ENCODE data around the gene GDF15.
"Not testable (repeated sequence)": the region's sequence is repeated elsewhere in the genome, so short reads cannot be mapped to it uniquely, and the experiment has no call there.

The GDF15 gene

DNA sequence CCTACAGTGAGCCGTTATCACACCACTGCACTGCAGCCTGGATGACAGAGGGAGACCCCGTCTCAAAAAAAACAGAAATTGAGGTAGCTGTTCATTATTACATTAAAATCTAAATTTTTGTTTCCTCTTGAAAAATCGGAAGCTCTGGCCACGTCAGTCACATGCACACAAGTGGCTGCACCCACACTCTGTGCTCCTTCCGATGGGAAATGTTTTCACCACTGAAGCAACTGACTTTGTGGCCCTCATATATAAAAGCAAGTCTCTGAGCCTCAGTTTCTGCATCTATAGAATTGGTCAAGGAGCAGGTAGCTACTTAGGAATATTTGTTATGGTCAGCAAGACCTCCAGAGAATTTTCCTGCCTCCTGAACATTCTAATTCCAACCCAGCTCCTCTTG lies 7.0 kb downstream of the GDF15 start:
- no peak for DNase-seq

DNA sequence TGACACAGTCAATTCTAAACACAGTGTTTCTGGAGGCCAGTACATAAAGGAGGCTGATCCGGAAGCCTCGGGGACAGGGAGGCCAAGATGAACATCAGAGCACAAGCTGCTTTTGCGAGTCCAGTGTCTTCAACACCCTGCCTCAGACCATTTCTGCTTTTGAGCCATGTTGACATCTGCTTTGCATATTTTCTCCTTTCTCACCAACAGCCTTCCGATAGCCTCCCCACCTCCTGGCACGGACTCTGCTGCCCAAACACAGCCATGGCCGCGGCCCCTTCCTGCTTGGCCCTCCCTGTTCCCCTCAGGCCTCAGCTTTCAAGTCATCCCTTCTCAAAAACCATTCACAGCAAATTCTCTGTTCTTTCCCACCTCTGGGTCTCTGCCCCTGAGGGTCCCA lies 7.9 kb downstream of the GDF15 start:
- DNase-seq, result no peak

DNA sequence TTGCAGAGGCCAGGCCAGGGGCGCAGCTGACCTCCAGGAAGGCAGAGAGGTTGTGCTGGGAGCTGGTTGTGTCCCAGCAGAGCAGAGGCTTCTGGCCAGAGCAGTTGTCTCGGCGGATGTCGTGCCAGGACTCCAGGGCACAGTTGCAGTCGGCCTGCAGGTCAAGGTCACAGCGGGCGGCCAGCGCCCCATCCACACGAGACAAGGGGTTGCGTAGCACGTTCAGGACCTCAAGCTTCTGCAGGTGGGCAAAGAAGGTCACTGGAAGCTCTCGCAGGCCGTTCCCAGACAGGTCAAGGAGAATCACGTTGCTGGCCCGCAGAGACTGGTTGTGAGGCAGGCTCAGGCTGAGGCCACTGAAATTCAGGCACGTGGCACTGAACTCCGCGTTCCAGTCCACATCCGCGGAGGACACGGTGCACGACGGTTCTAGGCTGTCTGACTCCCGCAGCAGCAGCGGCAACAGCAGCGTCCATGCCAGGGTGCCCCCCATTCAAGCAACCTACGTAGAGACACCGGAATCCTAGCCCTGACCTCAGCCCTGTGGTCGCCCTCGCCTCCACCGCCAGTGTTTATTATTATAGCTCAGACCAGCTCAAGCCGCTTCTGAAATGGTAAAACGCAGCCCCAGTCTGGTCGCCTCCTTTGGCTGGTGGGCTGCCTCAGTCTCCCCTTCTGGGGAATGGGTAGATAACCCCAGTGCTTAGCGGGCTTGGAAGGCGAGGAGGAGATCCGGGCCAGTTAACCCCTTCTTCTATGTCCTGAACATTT lies 10.7 kb downstream of the GDF15 start:
- DNase-seq, result no peak

DNA sequence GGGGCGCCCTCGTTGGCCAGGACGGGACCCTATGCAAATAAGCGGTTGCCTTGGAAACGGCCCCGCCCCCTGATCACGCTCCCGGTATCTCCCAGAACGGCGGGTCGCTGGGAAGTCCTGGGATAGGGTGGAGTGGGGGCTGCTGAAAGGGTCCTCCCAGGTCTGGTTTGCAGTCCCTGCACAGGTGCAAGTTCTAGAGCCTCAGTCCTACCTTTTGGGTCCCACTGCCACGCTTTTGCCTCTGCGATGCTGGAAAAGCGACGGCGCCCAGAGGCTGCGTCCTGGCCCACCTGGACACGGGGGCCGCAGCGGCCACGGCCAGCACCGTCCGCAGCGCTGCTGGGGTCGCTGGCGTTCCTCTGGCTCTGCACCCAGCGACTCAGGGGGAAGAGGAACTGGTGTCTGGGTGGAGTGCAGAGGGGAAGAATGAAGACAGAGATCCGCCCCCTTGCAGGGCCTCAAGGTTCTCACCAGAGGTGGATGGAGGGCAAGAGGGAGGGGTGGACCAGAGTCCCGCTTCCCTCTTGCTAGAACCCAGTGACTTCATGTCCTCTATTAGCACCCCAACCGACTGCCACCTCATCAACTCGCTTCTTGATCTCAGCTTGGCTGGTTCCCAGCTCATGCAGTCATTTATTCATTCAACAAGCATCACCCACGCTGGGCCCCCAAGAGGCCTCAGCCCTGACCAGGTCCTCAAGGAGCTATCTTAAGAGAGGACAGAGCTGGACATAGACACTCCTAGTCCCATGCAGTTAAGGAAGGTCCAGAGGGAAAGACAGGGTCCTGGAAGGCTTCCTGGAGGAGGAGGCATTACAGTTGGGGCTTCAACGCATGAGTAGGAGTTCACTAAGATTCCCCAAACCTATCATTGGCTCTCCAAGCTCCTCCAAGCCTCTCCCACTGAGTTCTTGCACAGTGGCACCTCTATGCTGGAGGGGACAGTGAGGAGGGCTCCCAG lies 11.6 kb downstream of the GDF15 start, which contains the start of gene LRRC25:
TSS of gene LRRC25 (minus strand) at position 381 of the 961 bp plus-strand sequence. CDS start 659 bp downstream, outside the sequence.
- DNase-seq, result no peak

DNA sequence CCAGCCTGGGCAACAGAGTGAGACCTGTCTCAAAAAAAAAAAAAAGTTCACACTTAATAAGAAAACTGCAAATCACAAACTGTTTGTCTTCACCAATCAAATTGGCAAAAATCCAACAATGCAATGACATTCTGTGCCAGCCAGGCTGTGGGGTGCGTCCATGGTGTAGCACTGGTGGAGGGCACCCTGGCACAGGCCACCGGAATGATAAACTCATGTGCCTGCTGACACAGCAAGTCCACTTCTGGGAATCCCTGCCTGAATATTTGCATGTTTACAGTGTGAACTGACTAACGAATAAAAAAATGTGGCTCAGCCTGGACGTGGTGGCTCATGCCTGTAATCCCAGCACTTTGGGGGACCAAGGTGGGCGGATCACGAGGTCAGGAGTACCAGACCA lies 13.1 kb downstream of the GDF15 start:
- DNase-seq, result no peak

DNA sequence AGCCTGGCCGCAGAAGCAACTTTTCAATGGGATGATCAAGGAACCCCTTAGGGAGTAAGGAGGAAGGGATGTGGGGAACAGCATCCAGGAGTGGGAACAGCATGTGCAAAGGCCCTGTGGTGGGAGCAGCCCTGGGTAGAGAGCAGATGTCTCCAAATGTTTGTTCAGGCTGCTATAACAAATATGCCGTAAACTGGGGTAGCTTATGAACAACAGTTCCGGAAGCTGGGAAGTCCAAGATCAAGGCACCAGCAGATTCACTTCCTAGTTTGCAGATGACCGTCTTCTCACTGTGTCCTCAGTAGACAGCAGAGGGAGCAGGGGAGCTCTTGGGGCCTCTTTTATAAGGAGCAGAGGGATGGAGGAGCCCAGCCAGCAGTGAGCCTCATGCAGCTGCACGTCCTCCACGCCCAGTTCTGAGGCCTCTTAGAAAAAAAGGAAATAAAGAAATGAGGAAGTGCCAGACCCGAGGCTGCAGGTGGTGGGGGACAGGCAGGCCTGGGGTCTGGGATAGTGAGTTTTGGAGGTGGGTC lies 15.7 kb downstream of the GDF15 start:
- DNase-seq, result no peak

DNA sequence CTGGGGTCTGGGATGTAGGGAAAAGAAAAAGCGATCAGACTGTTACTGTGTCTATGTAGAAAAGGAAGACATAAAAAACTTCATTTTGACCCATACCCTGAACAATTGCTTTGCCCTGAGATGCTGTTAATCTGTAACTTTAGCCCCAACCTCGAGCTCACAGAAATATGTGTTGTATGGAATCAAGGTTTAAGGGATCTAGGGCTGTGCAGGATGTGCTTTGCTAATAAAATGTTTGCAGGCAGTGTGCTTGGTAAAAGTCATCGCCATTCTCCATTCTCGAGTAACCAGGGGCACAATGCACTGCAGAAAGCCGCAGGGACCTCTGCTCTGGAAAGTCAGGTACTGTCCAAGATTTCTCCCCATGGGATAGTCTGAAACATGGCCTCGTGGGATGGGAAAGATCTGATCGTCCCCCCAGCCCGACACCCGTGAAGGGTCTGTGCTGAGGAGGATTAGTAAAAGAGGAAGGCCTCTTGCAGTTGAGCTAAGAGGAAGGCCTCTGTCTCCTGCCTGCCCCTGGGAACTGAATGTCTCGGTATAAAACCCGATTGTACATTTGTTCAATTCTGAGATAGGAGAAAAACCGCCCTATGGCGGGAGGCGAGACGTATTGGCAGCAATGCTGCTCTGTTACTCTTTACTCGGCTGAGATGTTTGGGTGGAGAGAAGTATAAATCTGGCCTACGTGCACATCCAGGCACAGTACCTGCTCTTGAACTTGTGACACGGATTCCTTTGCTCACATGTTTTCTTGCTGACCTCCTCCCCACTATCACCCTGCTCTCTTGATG lies 16.7 kb downstream of the GDF15 start:
- not testable (repeated sequence) for DNase-seq

DNA sequence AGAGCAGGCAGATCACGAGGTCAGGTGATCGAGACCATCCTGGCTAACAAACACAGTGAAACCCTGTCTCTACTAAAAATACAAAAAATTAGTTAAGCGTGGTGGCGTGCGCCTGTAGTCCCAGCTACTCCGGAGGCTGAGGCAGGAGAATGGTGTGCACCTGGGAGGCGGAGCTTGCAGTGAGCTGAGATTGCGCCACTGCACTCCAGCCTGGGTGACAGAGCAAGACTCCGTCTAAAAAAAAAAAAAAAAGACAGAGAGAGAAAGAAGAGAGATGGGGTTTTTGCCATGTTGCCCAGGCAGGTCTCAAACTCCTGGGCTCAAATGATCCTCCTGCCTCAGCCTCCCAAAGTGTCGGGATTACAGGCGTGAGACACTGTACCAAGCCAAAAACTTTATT lies 19.8 kb downstream of the GDF15 start:
- not testable (repeated sequence) for DNase-seq

DNA sequence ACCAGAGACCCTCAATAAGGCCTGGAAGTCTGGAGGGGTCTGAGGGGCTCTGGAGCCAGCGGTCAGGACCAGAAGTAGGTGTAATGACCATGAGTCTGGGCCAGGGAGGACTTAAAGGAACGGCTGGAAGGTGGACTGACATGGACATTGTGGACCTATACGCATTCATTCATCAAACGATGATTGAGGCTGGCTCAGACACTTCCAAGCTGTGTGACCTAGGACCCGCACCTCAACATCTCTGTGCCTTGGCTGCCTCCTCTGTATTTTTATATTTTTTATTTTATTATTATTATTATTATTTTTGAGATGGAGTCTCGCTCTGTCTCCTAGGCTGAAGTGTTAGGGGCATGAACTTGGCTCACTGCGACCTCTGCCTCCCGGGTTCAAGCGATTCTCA lies 20.8 kb downstream of the GDF15 start:
- DNase-seq, result no peak

DNA sequence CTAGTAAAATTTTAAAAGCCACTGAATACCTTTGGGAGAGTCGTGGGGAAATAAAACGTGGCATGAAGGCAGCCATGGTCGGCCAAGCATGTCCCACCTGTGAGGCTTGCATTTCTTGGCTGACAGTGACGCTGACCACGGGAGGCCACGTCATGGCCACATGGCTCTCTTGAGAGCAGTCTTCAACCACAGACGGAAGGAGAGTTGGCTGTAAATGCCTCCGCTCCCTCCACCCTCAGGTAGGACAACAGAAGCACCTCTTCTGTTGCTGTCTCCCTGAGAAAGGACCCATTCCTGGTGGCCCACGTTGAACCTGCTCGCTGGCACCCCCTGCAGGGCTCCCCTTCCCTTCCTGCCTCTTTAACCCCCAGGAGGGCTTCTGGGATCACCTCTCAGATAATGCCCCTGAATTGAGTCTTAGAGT lies 22.1 kb downstream of the GDF15 start:
- no peak for DNase-seq

DNA sequence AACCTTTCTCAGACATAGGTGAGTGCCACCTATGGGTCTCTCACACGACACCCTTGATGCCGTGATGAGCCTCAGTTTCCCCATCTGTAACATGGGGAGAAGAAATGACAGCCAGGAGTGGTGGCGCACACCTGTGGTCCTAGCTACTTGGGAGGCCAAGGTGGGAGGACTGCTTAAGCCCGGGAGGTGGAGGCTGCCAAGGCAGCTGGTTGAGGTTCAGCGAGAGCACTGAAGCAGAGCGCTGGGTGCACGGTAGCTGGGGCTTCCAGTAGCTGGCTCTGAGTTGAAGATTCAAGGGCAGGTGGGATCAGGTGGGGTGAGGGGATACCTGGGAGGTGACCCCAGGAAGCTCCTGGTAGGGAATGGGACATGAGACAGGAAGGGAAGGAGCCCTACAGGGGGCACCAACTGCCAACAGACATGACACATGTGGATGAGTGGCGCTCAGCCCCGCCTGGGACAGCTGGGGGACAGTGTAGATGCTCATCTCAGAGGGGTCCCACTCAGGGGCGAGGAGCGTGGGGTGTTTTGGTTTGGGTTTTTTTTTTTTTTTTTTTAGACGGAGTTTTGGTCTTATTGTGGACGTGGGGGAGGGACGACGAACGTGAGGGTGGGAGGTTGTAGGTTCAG lies 26.8 kb downstream of the GDF15 start:
- no peak for DNase-seq

DNA sequence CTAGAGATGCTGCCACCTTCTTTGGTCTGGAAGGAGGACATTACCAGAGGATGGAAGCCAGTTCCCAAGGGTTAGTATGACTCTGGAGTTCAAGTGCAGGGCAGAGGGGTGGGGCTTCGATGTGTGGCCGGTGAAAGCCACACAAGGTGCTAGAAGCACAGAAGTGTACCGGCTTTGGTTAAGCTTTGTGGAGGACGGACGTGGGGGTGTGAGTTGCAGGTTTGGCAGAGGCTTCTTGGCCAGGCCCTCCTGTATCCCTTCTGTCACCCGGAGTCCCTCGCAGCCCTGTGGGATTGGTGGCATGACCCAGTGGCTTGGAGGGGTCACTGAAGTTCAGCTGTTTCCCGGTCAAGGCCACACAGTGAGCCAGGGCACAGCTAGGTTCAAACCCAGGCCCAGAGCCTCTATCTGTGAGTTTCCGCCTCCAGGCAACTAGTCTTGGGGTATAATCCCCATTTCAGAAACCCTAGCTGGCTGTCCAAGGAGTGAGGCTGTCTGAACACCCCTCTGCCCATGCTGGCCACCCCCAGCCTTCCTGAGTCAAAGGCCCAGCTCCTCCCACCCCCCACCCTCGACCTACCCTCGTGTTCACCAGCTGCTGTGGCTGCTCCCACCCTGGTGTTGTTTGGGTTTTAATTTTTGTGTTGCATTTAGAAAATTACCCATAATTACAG lies 28.7 kb downstream of the GDF15 start:
- no peak for DNase-seq

DNA sequence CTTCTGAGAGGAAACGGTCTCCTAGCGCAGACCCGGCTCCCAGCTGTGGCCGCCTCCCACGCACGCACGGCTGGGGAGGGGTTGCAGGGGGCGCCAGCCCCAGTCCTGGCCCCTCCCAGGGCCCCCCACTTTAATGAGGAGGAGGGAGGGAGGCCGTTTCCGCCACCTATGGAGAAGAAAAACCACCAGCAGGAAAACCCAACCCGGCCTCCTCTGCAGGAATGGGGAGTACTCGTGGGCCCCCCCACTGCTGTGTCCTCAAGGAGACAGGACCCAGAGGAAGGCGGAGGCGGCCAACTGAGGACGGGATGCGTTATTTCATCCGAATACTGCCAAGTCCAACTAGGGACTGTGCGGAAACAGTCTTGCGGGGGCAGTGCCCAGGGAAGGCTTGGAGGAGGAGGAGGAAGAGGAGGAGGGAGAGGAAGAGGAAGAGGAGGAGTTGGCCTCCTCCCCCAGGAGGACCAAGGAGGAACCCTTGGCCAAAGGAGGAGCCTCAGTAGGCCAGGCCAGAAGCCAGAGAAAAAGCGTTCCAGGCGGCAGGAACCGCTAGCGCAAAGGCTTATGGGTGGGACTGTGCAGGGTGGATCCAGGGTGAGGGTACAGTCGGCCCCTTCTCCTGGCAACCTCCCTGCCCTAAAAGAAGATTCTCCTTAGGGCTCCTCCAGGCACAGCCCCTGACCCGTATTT lies 29.4 kb downstream of the GDF15 start:
- no peak for DNase-seq

DNA sequence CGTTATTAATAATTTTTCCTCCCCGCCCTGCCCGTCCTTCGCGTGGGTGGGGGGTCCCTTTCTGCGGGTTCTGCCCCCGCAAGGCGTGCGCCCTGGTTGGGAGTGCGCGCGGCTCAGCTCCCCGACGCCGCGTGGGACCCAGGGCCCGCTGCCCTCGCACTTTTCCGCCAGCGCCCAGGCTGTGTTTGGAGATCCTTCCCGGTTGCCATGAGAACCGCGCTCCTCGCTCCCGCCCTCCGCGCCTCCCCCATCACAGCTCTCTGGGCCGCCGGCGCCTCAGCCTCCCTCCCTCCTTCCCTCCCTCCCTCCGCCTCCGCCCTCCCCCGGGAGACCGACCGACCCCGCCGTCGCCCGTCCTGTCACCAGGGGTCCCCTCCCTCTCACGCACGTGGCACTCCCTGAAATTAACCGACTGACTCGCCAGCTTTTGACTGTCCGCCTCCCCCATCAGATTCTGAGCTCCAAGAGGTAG lies 30.9 kb downstream of the GDF15 start:
- DNase-seq, result peak; percentile 56

DNA sequence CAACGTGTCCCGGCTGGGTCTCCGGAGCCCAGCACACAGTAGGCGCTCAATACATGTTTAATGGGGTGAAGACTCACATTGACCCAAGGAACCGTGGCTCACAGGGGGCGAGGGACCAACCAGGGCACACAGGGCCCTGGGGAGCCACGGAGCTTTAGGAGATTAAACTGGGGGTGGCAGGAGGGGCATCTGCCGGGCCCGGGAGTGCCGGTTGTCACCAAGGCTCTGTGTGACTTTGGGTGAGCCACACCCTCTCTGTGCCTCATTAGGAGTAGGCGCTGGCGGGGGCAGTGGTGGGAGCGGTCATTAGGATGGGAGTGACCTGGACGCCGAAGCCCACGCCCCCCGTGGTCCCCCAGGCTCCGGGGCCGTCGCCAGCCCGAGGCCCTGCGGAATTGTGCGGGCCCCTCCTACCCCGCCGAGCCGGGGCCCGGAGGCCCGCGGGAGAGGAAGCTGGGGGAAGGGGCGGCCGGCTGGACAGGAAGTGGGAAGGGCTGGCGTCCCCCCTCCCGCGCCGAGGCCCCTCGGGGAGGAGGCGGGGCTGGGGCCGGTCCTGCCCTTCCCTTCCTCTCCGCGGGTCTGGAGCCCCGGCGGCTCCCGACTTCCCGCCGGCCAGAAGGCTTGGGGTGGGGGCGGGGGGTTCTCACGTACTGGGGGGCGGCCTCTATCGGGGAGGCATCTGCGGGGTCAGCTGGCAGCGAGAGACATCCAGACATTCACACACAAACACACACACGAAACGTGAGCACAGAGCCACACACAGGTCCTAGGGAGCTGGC lies 31.5 kb downstream of the GDF15 start:
- peak; percentile 29 for DNase-seq

DNA sequence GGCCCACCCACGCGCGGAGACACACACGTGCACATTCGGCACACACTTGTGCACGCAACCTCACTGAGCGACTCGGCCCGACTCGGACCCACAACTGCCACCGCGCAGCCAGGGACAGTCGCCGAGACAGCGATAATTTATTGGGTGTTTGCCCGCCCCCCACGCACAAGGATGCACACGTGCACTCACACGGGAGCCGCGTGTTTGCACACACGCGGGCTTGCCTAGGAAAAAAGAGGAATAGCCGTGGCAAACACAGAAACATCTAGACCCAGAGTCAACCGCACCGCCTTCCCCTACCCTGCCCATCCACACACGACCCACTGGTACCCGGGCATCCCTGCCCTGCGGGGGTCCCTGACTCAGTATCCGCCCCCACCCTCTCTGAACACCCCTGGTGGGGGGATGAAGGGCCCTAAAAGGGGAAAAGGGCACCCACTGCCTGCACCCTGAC lies 32.1 kb downstream of the GDF15 start:
- peak; percentile 46 for DNase-seq

DNA sequence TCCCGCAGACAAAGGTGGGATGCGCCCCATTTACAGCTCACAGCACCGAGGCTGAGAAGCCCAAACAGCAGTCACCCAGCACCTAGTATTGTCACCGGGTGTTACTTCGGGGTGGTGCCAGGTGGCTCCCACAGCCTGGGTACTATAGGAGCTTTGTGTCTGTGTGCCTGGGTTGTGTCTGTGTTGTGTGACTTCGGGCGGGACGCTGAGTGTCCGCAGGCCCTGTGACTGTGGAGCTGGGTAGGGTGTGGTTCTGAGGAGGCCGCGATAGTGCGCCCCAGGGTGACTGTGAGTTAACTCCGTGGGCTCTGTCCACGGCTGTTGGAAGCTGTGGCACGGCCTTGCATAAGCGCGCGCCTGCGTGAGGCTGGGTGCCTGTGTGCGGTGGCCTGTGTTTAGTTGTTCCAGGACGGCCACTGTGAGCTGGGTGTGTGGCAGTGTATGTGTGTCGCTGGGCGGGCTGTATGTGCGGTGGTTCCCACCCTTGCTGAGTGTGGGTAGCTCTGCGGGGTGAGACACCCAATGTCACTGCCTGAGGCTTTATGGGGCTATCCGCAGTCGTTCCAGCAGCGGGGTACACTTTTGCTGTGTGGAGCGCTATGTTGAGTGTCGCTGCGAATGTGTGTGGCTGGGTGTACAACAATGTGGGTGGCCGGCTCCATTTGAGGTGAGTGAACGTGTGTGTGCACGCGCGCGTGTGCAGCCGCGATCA lies 32.7 kb downstream of the GDF15 start:
- peak; percentile 31 for DNase-seq

DNA sequence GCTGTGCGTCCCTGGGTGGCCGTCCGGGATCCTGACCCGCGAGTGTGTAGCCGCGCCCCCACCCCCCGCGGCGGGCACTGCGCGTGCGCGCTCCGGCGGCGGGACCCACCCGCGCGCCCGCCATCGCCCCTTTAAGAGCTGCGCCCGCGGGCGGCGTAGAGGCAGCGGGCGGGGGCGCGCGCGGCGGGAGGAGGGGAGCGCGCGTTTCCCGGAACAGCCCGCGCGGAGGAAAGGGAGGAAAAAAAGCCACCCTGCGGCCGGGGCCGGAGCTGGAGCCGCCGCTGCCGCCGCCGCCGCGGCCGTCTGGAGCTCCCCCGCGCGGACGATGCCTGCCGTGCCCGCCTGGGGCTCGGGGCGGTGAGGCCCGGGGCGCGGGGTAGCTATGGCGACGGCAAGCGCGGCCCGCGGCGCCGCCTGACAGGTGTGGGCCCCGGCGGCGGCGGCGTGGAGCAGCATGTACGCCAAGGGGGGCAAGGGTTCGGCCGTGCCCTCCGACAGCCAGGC lies 33.3 kb downstream of the GDF15 start, which contains the start of gene SSBP4:
TSS of gene SSBP4 (plus strand) at position 204 of the 504 bp plus-strand sequence. CDS start at position 455, 251 bp downstream.
- peak; percentile 64 for DNase-seq

Measured in activated CD8-positive, alpha-beta memory T cell treated with anti-CD3 and anti-CD28 coated beads, Interleukin-2, amount 50 U/mL, for 4 hours (primary cell).